GM18502 (cell line): ENCODE measurements around the gene ZCCHC7.
A peak's percentile ranks its signal among the peaks of the same experiment; 100 is the strongest.

Source experiments
- ATAC-seq: cut with Tn5 transposase; IDR thresholded peaks from one replicate; pipeline ENCODE4 v1.9.1; 2021; ENCODE audit warnings: mild to moderate bottlenecking; ENCODE audit not compliant: unreplicated experiment, poor library complexity

ZCCHC7 gene

DNA sequence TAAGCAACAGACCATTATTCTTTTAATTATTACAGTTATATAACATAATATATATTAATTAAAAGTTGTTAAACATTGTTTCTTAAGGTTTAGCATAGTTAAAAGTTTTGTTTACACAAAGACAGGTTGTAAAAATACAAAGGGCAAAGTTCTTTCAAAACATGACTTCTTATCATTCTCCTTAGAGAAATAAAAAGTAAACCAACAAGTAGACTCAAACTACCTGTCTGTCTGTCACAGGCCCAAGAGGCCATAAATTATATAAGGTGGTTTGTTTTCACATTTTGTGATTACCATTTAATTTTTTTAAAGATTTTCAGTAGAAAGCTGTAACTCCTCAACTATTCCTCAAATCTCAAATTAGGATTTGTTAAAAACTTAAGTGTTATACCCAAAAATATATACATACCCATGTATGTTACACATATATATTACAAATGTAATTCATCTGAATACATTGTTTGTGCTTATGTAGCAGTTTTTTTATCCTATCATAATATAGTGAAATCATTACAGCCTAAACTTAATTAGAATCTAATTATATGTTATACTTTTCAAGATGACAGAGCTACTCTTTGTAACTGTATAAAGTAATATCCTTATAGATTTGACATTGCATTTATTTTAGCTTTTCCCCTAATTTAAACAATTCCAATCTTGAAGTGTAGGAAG is 208.3 kb downstream of the ZCCHC7 start:
- no peak for ATAC-seq

DNA sequence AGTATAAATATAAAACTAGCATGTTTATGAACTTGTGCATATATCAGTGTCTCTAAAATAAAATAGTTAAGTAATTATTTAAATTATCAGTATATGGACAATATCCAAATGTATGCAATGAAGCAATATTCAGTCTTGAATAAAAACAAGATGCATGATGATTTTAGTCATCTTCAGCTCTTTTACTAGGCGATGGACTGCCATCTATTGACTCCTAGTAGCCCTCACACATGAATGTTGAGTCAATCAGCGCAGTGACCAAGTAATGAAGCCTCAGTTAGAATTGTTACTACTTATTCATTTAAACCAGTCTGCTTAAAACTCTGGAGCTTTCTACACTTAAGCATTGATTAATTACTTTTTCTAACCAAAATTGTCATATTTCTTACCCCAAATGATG is 209.2 kb downstream of the ZCCHC7 start:
- peak; percentile 52 for ATAC-seq

GRCh38 chr9:37331871-37332270 is 211.5 kb downstream of the ZCCHC7 start:
- no peak for ATAC-seq

DNA sequence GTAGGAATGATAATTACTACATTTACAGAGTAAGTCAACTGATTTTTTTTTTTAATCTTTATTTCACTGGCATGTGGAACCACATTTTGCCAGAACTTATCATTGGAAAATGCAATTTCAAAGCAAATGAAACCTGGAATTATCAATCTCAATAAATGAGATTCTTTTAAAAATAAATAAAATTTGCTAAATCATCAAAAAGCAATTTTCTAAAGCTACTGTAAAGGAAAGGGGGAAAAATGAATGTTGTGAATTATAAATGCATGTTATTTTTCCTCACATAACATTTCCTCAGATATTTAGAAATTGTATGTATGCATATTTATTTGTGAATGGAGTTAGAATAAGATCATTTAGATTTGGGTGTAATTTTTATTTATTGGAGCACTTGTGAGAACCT is 212.2 kb downstream of the ZCCHC7 start:
- ATAC-seq = no peak

DNA sequence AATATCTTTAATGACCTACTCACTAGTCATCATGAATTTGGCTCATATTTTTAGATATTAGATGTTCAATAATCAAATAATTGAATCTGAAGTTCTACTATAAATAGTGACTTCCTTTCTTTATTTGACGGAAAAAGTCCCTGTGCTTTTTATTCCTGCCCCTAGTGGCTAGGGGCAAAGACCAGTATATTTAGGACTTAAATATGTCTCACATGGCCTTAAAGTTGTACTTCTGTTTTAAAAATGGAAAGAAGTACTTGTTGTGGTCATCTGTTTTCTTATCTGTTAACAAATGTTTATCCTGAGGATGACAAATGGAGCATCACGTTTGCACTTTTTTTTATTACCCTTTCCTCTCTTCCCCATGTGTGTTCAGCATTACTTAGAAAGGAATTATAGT is 212.9 kb downstream of the ZCCHC7 start:
- no peak for ATAC-seq

DNA sequence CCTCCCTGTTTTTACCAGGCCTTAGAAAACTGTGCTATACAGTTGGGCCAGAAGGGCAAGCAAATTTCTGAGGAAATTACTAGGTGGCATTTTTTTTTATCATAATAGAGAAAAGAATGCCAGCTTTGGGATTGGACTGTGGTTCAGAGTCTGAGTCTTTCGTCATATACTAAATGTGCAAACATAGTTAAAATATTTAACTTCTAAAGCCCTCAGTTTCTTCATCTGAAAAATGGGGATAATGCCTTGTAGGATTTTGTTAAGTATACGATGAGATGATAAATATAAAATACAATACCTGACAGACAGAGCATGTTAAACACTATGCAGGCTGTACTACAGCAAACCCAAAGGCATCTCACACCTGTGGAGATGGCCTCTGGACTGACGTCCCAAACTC is 214.9 kb downstream of the ZCCHC7 start:
- ATAC-seq = no peak

DNA sequence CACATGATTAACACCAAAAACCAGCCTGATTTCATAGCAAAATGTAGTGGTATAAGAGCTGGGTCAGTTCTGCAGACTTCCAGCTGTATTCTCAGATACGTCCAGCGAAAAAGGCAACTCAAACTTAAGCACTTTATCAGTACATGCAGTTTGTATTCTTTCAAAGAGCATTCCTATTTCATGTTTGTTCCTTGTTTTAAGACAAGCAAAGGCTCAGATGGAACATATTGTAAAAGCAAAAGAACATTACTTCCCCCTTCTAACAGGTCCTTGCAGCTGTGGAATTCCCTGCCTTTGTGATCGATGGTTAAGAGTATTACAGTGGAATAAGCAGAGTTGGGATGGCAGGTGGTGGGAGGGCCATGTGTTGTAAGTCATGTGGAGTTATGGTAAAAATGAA is 215.8 kb downstream of the ZCCHC7 start:
- no peak for ATAC-seq

DNA sequence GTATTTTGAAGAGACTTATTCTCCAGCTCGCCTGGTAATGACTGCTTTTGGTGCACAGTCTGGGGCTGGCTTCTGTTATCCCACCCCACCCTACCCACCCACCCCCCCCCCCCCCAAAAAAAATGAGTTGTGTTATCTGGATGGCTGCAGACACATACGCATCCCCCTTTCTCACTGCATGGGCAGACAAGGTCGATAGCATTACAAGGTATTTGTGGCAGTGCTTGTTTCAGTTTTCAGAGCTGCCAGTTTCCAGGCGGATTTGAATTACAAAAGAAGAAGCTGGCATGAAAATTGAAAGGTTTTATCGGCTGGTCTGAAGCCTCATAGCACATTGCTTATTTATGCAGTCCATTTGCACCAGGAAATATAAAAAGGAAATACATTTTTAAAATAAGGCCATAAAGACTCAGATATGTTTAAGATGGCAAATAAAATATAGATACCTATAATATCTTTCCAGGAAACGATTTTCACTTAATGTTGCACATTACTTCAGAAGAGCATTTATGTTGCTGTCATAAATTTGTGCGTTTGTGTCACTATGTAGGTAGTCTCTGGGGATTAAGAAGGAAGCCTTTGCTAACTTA is 217.0 kb downstream of the ZCCHC7 start:
- ATAC-seq = no peak

GRCh38 chr9:37338218-37338617 is 217.8 kb downstream of the ZCCHC7 start:
- ATAC-seq = no peak

DNA sequence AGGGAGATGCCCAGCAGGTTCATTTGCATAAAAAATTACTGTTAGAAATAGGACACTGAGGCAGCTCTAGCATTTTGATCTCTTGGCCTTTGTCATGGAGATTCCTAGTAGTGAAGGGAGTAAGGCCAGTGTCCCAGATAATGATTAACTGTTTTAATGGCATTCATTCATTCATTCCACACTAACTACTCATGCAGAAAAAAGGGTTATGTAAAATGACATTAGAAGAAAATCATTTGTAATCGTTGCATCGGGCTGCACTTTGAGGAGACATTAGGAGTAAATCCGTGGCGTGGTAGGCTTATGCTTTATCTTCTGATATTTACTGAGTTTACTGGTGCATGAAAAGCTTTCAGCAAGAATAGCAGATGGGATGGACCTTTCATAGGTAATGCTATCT is 219.5 kb downstream of the ZCCHC7 start:
- no peak for ATAC-seq

- no peak for ATAC-seq
These were observed 220.6 kb downstream of the ZCCHC7 start for GRCh38 chr9:37340961-37341360.

- no peak for ATAC-seq
These were observed 221.3 kb downstream of the ZCCHC7 start for GRCh38 chr9:37341704-37342103.

- ATAC-seq = no peak
These were observed 222.1 kb downstream of the ZCCHC7 start for GRCh38 chr9:37342493-37342892.

DNA sequence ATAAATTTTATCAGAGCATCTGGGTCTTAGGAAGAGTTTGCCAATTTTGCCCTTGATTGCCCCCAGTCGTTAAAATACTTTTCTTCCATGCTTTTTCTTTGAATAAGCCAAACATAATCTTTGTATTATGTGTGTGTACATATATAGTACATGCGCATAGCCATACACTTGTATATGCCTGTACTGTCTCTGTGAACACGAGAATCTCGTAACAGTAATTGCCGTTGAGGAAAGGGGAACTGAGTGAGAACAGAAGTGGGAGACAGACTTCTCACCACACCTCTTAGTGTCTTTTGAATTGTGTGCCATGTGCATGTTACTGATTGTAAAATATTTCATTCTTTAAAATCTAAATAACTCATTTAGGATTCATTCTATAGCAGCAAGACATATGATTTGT is 222.5 kb downstream of the ZCCHC7 start:
- no peak for ATAC-seq

DNA sequence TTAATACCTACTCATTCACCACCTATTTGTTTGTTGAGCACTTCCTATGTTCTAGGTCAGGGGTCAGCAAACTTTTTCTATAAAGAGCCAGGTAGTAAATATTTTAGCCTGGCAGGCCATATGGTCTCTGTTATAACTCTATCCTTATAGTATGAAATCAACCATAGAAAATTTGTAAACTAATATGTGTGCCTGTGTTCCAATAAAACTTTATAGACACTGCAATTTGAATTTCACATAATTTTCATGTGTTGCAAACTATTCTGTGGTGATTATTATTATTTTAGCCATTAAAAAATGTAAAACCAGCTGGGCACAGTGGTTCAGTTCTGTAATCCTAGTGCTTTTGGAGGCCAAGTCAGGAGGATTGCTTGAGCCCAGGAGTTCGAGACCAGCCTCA is 223.3 kb downstream of the ZCCHC7 start:
- no peak for ATAC-seq

- no peak for ATAC-seq
These were observed 224.7 kb downstream of the ZCCHC7 start for GRCh38 chr9:37345038-37345437.

DNA sequence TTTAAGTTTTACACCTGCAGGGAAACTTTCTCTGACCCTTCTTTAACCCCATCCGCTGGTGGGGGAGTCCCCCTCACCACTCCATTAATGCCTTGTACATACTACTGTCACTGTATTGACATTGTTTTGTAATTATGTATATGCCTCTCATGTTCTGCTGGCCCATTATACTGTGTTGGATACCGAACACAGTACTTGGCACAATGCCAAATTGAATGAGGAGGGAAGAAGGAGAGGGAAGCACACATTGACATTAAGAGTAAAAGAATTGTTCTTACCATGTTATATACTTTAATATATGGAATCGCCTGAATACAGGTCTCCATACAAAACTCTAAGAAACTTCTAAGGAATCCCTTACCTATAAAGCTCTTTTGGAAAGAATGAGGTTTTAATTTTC is 228.5 kb downstream of the ZCCHC7 start:
- ATAC-seq = no peak

DNA sequence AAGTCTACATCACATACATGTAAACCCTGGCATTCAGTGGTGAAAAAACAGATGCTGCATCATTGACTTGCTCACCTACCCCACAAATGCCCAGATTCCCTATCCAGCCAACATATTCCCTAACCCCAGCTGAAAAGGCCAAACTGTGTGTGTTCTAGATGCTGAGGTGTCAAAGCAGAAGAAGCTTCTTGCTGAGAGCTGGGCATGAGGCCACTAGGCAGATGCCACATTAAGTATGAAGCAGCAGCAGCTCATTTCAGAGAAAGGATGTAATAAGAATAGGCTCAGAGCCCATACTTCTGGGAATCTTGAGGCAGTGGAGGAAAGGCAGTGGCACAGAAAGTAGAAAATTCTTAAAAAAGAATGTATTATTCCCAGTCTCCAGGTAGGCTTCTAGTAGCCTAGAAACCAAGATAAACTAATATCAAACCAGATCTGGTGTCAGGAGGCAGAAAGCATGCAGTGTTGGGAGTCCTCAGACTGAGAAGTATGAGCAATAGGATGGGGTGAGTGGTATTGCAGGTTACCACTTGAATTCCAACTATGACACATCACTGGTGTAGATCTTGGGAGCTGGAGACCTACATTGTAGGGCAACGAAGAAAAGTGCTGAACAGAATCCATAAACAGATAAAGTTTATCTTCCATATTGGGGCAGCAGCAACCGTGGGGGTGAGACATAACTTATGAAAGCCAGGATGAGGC is 230.3 kb downstream of the ZCCHC7 start:
- no peak for ATAC-seq

DNA sequence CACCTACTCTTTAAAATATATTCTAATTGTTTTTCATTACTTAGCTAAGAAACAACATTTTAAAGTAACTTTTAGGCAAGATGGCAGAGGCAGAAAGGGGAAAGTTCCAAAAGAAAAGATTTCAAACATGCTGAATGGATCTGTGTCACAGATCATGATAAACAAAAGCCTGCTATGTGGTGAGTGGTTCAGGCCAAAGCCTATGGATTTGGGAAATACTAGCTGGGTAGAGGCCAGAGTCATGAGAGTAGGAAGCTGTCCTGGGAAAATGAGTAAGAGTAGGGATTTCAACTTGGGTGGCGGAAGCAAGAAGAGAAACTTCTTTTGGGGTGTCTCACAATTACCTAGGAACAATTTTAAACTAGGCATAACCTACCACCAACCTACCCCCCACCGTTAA is 233.4 kb downstream of the ZCCHC7 start:
- no peak for ATAC-seq

- no peak for ATAC-seq
These were observed 242.1 kb downstream of the ZCCHC7 start for GRCh38 chr9:37362430-37362829.

- ATAC-seq = no peak
These were observed 242.8 kb downstream of the ZCCHC7 start for GRCh38 chr9:37363124-37363523.

DNA sequence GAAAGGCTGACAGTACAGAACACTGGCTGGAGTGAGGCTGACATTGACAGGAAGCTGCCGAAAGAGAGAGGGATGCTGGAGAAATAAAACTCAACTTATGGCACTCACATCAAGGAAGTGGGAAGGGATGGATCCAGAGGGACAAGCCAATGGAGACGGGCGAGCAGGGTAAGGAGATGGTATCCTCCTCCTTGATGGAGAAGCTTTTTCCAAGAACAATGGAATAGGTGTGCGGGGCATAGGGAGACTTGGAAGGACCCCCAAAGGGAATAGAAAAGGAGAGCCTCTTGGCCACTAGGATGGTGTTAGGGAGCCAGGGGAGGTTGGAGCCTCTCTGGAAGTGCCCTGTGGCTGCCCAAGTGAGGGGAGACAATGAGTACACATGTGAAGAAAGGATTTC is 243.8 kb downstream of the ZCCHC7 start:
- ATAC-seq = no peak
